Measurements from ENCODE around the gene OLFM2.

DNA sequence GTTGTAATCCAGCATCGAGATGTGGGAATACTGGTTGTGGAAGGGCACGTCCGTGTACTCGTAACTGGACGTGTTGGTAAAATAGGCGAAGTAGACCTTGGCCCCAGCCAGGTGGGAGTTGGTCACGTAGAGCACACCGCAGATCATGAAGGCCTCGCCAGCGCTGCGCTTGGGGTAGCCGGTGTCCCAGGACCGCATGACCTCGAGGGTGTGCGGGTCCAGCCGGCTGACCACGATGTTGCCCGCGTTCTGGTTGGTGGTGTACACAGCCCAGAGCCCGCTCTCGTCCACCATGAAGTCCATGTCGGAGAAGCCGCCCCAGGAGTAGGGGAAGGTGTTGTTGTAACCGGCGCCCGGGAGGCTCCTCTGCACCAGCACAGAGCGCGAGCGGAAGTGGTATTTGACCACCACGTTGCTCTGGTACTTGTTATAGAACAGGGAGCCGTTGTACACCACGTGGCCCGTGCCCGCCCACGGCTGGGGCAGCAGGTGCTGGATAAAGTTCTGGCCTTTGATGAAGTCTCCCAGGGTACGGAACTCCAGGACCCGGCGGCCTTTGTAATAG lies 82.0 kb downstream of the OLFM2 start:
- no peak for TF ChIP-seq POLR2A (IDR thresholded peaks at IDR 0.05)
- TF ChIP-seq, protein P1, sequence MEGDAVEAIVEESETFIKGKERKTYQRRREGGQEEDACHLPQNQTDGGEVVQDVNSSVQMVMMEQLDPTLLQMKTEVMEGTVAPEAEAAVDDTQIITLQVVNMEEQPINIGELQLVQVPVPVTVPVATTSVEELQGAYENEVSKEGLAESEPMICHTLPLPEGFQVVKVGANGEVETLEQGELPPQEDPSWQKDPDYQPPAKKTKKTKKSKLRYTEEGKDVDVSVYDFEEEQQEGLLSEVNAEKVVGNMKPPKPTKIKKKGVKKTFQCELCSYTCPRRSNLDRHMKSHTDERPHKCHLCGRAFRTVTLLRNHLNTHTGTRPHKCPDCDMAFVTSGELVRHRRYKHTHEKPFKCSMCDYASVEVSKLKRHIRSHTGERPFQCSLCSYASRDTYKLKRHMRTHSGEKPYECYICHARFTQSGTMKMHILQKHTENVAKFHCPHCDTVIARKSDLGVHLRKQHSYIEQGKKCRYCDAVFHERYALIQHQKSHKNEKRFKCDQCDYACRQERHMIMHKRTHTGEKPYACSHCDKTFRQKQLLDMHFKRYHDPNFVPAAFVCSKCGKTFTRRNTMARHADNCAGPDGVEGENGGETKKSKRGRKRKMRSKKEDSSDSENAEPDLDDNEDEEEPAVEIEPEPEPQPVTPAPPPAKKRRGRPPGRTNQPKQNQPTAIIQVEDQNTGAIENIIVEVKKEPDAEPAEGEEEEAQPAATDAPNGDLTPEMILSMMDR (IDR thresholded peaks at IDR 0.05), result no peak
